Hematopoietic multipotent progenitor cell treated with erythropoietin and hydrocortisone succinate and interleukin-3 and kit ligand, for 17 days (in vitro differentiated cells): ENCODE results near the gene TNRC6C.

Experiments used
- DNase-seq: peaks from one replicate; pipeline ENCODE4 v3.0.0-alpha.2; 2015; ENCODE audit warnings: low spot score

Gene TNRC6C

GRCh38 chr17:78013683-78014467 is 55.4 kb downstream of the TNRC6C start:
- peak; percentile 84 for DNase-seq

- no peak for DNase-seq
Measured at GRCh38 chr17:78014646-78015045, 56.1 kb downstream of the TNRC6C start.

- peak; percentile 26 for DNase-seq
Measured at GRCh38 chr17:78016852-78017251, 58.3 kb downstream of the TNRC6C start.

GRCh38 chr17:78019367-78019975 is 61.0 kb downstream of the TNRC6C start:
- DNase-seq, result peak; percentile 59

GRCh38 chr17:78019976-78020716 is 61.6 kb downstream of the TNRC6C start:
- no peak for DNase-seq

DNA sequence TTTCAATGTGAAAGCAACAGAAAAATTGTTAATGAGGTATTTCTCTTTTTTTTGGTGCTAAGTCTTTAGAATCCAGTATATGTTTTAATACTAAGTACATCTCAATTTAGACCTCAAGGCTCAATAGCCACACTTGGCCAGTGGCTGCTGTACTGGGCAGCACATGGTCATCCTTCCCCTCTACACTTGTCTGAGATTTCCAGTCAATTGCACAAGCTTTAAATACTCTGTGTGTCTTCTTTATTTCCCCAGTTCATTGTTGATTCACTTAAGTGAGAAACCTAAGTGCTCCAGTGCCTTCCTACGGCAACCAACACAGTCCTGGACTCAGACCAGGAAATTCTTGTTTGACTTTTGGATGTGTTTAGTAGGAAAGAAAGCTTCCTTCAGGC is 62.2 kb downstream of the TNRC6C start:
- DNase-seq, result no peak

- DNase-seq, result no peak
Measured at GRCh38 chr17:78022425-78022824, 63.9 kb downstream of the TNRC6C start.

DNA sequence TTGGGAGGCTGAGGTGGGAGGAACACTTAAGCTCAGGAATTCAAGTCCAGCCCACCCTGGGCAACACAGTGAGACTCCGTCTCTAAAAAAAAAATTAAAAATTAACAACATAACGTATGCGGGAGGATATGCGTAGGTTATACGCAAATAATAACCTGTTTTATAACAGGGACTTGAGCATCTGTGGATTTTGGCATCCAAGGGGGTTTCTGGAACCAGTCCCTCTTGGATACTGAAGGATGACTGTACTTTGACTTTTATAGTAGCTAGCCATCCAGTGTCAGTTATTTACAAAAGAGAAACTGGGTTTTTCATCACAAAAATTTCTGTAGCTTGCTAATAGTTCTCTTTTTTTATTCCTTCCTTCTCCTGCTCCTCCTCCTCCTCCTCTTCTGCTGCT is 64.5 kb downstream of the TNRC6C start:
- DNase-seq, result no peak

DNA sequence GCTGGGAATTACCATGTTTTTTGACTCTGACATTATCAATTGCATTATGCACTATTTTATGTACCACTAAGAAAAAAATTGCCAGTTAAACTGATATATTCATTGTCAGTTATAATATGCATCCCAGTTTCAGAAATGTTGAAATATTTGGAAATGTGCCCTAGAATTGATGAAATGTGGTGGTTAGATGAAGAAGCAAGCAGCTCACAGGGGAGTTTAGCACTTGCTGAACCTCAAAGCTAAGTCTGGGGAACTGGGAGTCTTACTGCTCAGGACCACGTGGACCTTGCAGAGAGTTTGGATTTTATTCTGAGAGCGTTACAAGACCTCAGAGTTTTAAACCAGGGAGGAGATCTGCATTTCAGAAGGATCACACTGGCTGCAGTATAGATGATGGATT is 67.9 kb downstream of the TNRC6C start:
- no peak for DNase-seq

- no peak for DNase-seq
Measured at GRCh38 chr17:78027121-78027520, 68.6 kb downstream of the TNRC6C start.

DNA sequence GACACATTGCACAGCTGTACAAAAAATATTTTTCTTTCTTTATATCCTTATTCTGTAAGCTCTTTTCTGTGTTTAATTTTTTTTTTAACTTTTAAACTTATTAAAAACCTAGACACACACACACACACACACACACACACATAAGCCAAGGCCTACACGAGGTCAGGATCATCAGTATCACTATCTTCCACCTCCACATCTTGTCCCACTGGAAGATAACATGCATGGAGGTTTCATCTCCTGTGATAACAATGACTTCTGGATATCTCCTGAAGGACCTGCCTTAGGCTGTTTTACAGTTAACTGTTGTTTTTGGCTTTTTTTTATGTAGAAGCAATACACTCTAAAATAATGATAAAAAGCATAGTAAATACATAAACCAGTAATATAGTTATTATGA is 71.2 kb downstream of the TNRC6C start:
- no peak for DNase-seq

- DNase-seq, result no peak
Measured at GRCh38 chr17:78031435-78031834, 72.9 kb downstream of the TNRC6C start.

- peak; percentile 24 for DNase-seq
Measured at GRCh38 chr17:78032166-78032565, 73.7 kb downstream of the TNRC6C start.

- no peak for DNase-seq
Measured at GRCh38 chr17:78034429-78035091, 76.1 kb downstream of the TNRC6C start.

DNA sequence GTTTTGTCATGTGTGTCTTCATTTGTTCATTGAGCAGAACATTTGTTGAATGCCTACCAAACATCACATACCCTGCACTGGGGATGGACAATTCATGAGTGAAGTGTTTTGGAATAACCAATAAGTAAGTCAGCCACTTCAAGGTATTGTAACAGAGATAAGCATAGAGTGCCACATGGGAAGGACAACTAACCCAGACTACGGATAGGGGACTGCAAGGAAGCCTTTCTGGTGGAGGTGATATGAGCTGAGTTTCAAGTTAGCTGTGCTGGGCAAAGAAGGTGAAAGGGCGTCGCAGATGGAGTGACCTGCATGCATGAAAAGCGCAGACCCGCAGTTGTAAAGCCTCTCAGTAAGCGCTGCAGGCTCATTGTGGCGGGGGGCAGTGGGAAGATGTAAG is 78.8 kb downstream of the TNRC6C start:
- DNase-seq, result no peak

GRCh38 chr17:78038748-78039288 is 80.3 kb downstream of the TNRC6C start:
- no peak for DNase-seq

GRCh38 chr17:78039581-78039980 is 81.1 kb downstream of the TNRC6C start:
- no peak for DNase-seq

DNA sequence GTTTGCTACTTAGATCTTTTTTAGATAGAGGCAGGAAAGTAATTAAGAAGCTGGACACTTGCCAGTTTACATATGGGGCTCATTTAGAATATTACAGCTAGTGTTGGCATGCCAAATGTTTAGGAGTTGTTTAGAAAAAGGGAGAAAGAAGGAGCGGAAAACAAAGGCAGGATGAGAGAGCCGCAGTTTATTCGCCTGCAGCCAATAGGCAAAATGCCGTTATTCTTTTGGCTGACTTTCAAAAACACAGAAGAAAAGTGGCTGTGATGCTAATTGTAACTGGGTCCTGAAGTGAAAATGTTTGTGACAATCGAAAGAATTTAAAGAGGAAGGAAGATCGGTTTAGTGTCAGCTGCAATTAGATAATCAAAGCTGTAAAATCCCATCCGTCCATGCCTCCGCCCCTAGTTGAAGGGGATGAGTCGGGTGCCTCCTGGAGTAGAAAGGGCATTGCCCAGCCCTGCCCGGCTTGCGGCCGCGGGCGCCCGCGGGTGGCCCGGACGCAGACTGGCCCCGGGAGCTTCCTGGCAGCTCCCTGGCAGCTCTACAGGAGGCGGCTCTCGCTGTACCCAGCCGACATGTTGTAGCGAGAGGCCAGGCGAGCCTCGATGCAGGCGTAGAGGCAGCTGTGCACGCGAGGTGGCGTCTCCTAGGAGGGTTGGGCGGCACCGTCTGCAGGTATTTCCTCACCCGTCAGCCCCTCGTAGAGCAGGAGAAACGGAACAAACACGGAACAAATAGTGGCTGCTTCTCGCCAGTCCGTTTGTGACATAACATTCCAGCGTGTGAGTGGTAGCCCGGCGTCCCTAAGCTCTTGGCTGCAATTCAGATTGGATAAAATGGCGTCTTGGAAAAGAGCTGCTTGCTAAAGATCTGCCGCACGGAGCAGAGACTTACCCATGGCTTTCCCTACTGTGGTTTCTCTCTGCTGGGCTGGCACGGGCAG is 82.2 kb downstream of the TNRC6C start:
- DNase-seq, result no peak

- no peak for DNase-seq
Measured at GRCh38 chr17:78041386-78042179, 83.1 kb downstream of the TNRC6C start.

- DNase-seq, result no peak
Measured at GRCh38 chr17:78042542-78042941, 84.0 kb downstream of the TNRC6C start.
